ENCODE results near the gene NR5A1. TPM values are rescaled to one million over a fixed set of nuclear protein-coding genes. Genes with fewer than 3 reads are reported as not detected.

The NR5A1 gene
- total and polyA plus RNA-seq, 10 of the 15 experiments (the other 5 are each of a cell fraction or from before 2014, with no cell fraction given), result 0.06 to 0.24 (median 0.08) TPM; not detected in 5

DNA sequence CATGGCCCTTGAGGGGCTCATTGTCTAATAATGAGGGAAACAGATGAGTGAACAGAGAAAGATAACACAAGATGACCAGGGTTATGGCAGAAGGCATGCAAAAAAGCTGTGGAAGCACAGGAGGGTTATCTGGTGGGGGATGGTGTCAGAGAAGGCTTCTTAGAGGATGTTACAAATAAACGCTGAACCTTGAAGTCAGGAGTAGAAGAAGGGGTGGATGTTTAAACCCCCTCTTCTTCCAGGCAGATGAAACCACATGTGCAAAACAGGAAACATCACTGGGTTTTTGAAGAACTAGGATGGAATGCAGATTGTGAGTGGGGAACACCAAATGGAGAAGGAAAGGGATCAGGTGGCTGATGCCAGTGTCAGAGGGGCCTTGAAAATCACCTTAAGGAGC lies 41.8 kb upstream of the NR5A1 start:
- SMC1A ChIA-PET (ENCODE audit: uncharacterized antibody, unreplicated experiment), result interaction anchor here (0.7 kb wide), 1 partner anchor 111 kb away, joined by 3 read pairs; no protein-coding TSS in a partner anchor
- Histone ChIP-seq H3K27ac (ENCODE audit: control insufficient read depth, insufficient read depth) (no peak overlapping the region), H3K36me3 (ENCODE audit: control insufficient read depth in 2 of 2, insufficient read depth in 2 of 2, low read length in 1 of 2) (no peaks in the 10 kb centered on the region), H3K4me3 (no peak overlapping the region), H3K9ac (ENCODE audit: control insufficient read depth, insufficient read depth, low read length) (no peak overlapping the region), H2AFZ (ENCODE audit: control insufficient read depth, low read depth, low read length) (no peak overlapping the region), H3K4me1 (ENCODE audit: control insufficient read depth, insufficient read depth, low read length) (no peaks in the 10 kb centered on the region), H3K79me2 (ENCODE audit: control insufficient read depth, insufficient read depth, low read length) (no peaks in the 10 kb centered on the region), H3K9me3 (replicated peaks; ENCODE audit: control insufficient read depth, insufficient read depth, low read length) (no peaks in the 10 kb centered on the region), H3K27me3 (replicated peaks in 1 of 2; ENCODE audit: control insufficient read depth in 2 of 2, insufficient read depth in 2 of 2, low read length in 1 of 2) (no peaks in the 10 kb centered on the region), H3K4me2 (ENCODE audit: control insufficient read depth, insufficient read depth) (no peak overlapping the region), H4K20me1 (ENCODE audit: control insufficient read depth, insufficient read depth) (no peaks in the 10 kb centered on the region)
- no peak for DNase-seq (ENCODE audit: low read depth, low spot score)
- ATAC-seq, result no peak
- CTCF ChIA-PET, result interaction anchor here (1.1 to 1.3 kb wide), 2 partner anchors 68 to 428 kb away, joined by 3 read pairs; no protein-coding TSS in a partner anchor
- FAIRE-seq, result no peak
- 50% methylated on average over 1 of the region's 1 CpG for WGBS (ENCODE audit: insufficient coverage, insufficient replicate concordance, low lambda C conversion rate, missing lambda C conversion rate)
- intact Hi-C loops (cut with micrococcal nuclease; ENCODE audit: unreplicated experiment) (no loop called here), in situ Hi-C loops (cut with MboI) (no loop called here)
- no TSS peak for BruUV-seq (replicated peaks)
- TF ChIP-seq, protein P1, sequence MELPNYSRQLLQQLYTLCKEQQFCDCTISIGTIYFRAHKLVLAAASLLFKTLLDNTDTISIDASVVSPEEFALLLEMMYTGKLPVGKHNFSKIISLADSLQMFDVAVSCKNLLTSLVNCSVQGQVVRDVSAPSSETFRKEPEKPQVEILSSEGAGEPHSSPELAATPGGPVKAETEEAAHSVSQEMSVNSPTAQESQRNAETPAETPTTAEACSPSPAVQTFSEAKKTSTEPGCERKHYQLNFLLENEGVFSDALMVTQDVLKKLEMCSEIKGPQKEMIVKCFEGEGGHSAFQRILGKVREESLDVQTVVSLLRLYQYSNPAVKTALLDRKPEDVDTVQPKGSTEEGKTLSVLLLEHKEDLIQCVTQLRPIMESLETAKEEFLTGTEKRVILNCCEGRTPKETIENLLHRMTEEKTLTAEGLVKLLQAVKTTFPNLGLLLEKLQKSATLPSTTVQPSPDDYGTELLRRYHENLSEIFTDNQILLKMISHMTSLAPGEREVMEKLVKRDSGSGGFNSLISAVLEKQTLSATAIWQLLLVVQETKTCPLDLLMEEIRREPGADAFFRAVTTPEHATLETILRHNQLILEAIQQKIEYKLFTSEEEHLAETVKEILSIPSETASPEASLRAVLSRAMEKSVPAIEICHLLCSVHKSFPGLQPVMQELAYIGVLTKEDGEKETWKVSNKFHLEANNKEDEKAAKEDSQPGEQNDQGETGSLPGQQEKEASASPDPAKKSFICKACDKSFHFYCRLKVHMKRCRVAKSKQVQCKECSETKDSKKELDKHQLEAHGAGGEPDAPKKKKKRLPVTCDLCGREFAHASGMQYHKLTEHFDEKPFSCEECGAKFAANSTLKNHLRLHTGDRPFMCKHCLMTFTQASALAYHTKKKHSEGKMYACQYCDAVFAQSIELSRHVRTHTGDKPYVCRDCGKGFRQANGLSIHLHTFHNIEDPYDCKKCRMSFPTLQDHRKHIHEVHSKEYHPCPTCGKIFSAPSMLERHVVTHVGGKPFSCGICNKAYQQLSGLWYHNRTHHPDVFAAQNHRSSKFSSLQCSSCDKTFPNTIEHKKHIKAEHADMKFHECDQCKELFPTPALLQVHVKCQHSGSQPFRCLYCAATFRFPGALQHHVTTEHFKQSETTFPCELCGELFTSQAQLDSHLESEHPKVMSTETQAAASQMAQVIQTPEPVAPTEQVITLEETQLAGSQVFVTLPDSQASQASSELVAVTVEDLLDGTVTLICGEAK (IDR thresholded peaks at IDR 0.05; ENCODE audit: borderline replicate concordance), result no peak
- TF ChIP-seq POLR2AphosphoS5 (IDR thresholded peaks at IDR 0.05; ENCODE audit: low read length) (no peak), PAX5 (IDR thresholded peaks at IDR 0.05; ENCODE audit: borderline replicate concordance, low read depth, low read length) (no peak), NR2C1 (IDR thresholded peaks at IDR 0.05) (no peak), STAT3 (IDR thresholded peaks at IDR 0.05; ENCODE audit: low read depth, low read length) (no peak), SMARCA5 (IDR thresholded peaks at IDR 0.05) (no peak), POLR2A (IDR thresholded peaks at IDR 0.05; ENCODE audit: low read depth, low read length) (no peak), CREM (IDR thresholded peaks at IDR 0.05; ENCODE audit: low read depth) (no peak), BCLAF1 (IDR thresholded peaks at IDR 0.05) (no peak), CBX5 (IDR thresholded peaks at IDR 0.05; ENCODE audit: low read depth) (no peak), ATF7 (IDR thresholded peaks at IDR 0.05; ENCODE audit: low read depth) (no peak), SUPT20H (IDR thresholded peaks at IDR 0.05; ENCODE audit: borderline replicate concordance, control insufficient read depth, low read depth, low read length) (no peak), ZNF217 (IDR thresholded peaks at IDR 0.05) (no peak), NFIC (IDR thresholded peaks at IDR 0.05; ENCODE audit: low read depth, low read length) (no peak), GATAD2B (conservative IDR thresholded peaks at IDR 0.05; ENCODE audit: low read depth) (no peak), RFX5 (IDR thresholded peaks at IDR 0.05; ENCODE audit: low read depth, low read length) (no peak)
- TF ChIP-seq, protein P2, sequence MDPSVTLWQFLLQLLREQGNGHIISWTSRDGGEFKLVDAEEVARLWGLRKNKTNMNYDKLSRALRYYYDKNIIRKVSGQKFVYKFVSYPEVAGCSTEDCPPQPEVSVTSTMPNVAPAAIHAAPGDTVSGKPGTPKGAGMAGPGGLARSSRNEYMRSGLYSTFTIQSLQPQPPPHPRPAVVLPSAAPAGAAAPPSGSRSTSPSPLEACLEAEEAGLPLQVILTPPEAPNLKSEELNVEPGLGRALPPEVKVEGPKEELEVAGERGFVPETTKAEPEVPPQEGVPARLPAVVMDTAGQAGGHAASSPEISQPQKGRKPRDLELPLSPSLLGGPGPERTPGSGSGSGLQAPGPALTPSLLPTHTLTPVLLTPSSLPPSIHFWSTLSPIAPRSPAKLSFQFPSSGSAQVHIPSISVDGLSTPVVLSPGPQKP (IDR thresholded peaks at IDR 0.05; ENCODE audit: low read depth, low read length), result no peak
- POLR2A ChIA-PET, result no interaction called here
- RAD21 ChIA-PET (ENCODE audit: unreplicated experiment), result interaction anchor here (1.3 kb wide), 1 partner anchor 163 kb away, joined by 4 read pairs; no protein-coding TSS in a partner anchor
